Activated T-helper 17 cell treated with anti-CD3 and anti-CD28 coated beads, Interleukin-2, amount 50 U/mL, for 72 hours (primary cell): Measurements from ENCODE around the gene KAT2A. TPM values are rescaled to one million over a fixed set of nuclear protein-coding genes. Genes with fewer than 3 reads are reported as not detected.

ENCODE experiments used
- ATAC-seq: fragments of 150-1000 bp; cut with Tn5 transposase; replicated peaks from 2 replicates; pipeline ENCODE4 v1.10.0; 2021; ENCODE audit warnings: mild to moderate bottlenecking, moderate library complexity
- H3K27ac Mint-ChIP-seq: one replicate; pipeline ENCODE4 v1.8.0; 2022; ENCODE audit warnings: mixed read lengths
- H3K27me3 Mint-ChIP-seq: one replicate; pipeline ENCODE4 v1.8.0; 2022; ENCODE audit warnings: mixed read lengths
- H3K36me3 Mint-ChIP-seq: one replicate; pipeline ENCODE4 v1.8.0; 2022; ENCODE audit warnings: low read depth, mild to moderate bottlenecking, mixed read lengths
- H3K4me1 Mint-ChIP-seq: one replicate; pipeline ENCODE4 v1.8.0; 2022; ENCODE audit warnings: mixed read lengths
- H3K4me3 Mint-ChIP-seq: one replicate; pipeline ENCODE4 v1.8.0; 2022; ENCODE audit warnings: mild to moderate bottlenecking, mixed read lengths
- H3K9me3 Mint-ChIP-seq: one replicate; pipeline ENCODE4 v1.8.0; 2022; ENCODE audit warnings: mixed read lengths
- total RNA-seq, 2 donors: library from RNA; stranded (reverse); gene quantifications; one replicate each; pipeline ENCODE4 v1.2.3, GENCODE V29; 2022

Gene KAT2A
- total RNA-seq, 2 donors from 2014 or later, result 32.8 to 44.2 TPM

- peak; percentile 78 for ATAC-seq
- Mint-ChIP-seq H3K36me3 (no peaks in the 10 kb centered on the region), H3K4me3 (peak within 1 kb of the TSS; percentile 57)
These were observed 23.2 kb downstream of the KAT2A start, which contains the start of gene ZNF385C for GRCh38 chr17:42097691-42098631. Gene ZNF385C (minus strand): TSS chr17:42098473. CDS start chr17:42063056, 35,417 bp downstream.

GRCh38 chr17:42096360-42097111, 24.6 kb downstream of the KAT2A start:
- no peak overlapping the region for H3K4me3 Mint-ChIP-seq
- ATAC-seq, result no peak
- H3K27ac Mint-ChIP-seq, result no peak overlapping the region
- no peaks in the 10 kb centered on the region for H3K36me3 Mint-ChIP-seq
- H3K27me3 Mint-ChIP-seq, result peaks cover 3% of the 10 kb centered on the region
- no peaks in the 10 kb centered on the region for H3K4me1 Mint-ChIP-seq
- no peaks in the 10 kb centered on the region for H3K9me3 Mint-ChIP-seq

More at GRCh38 chr17:42097691-42098631, 23.2 kb downstream of the KAT2A start, which contains the start of gene ZNF385C:
- no peaks in the 10 kb centered on the region for H3K9me3 Mint-ChIP-seq
- no peaks in the 10 kb centered on the region for H3K4me1 Mint-ChIP-seq
- H3K27me3 Mint-ChIP-seq, result peaks cover 3% of the 10 kb centered on the region
- H3K27ac Mint-ChIP-seq, result no peak within 1 kb of the TSS

- no peaks in the 10 kb centered on the region for H3K9me3 Mint-ChIP-seq
- no peak for ATAC-seq
- H3K36me3 Mint-ChIP-seq, result no peaks in the 10 kb centered on the region
- H3K27me3 Mint-ChIP-seq, result peaks cover 9% of the 10 kb centered on the region
- H3K27ac Mint-ChIP-seq, result no peak overlapping the region
- H3K4me1 Mint-ChIP-seq, result no peaks in the 10 kb centered on the region
- H3K4me3 Mint-ChIP-seq, result no peak overlapping the region
These were observed 26.6 kb downstream of the KAT2A start for GRCh38 chr17:42094375-42095069.

- no peaks in the 10 kb centered on the region for H3K36me3 Mint-ChIP-seq
- H3K4me1 Mint-ChIP-seq, result no peaks in the 10 kb centered on the region
- no peak overlapping the region for H3K27ac Mint-ChIP-seq
- H3K9me3 Mint-ChIP-seq, result no peaks in the 10 kb centered on the region
- H3K27me3 Mint-ChIP-seq, result peaks cover 11% of the 10 kb centered on the region
- ATAC-seq, result no peak
- no peak overlapping the region for H3K4me3 Mint-ChIP-seq
These were observed 28.2 kb downstream of the KAT2A start for GRCh38 chr17:42092939-42093338.

- Mint-ChIP-seq H3K27me3 (peaks cover 8% of the 10 kb centered on the region), H3K27ac (no peak overlapping the region), H3K4me3 (no peak overlapping the region), H3K36me3 (no peaks in the 10 kb centered on the region), H3K4me1 (no peaks in the 10 kb centered on the region), H3K9me3 (no peaks in the 10 kb centered on the region)
- ATAC-seq, result no peak
These were observed 30.0 kb downstream of the KAT2A start for GRCh38 chr17:42090964-42091790.

- no peak for ATAC-seq
- Mint-ChIP-seq H3K36me3 (no peaks in the 10 kb centered on the region), H3K9me3 (no peaks in the 10 kb centered on the region)
These were observed 32.4 kb downstream of the KAT2A start for GRCh38 chr17:42088736-42089135.

GRCh38 chr17:42087736-42088705, 33.1 kb downstream of the KAT2A start:
- ATAC-seq, result no peak
- Mint-ChIP-seq H3K27me3 (peaks cover 8% of the 10 kb centered on the region), H3K9me3 (no peaks in the 10 kb centered on the region), H3K36me3 (no peaks in the 10 kb centered on the region), H3K4me1 (no peaks in the 10 kb centered on the region), H3K4me3 (no peak overlapping the region), H3K27ac (no peak overlapping the region)

More at GRCh38 chr17:42088736-42089135, 32.4 kb downstream of the KAT2A start:
- Mint-ChIP-seq H3K27me3 (peaks cover 8% of the 10 kb centered on the region), H3K4me3 (no peak overlapping the region), H3K27ac (no peak overlapping the region), H3K4me1 (no peaks in the 10 kb centered on the region)

- Mint-ChIP-seq H3K27me3 (peaks cover 8% of the 10 kb centered on the region), H3K4me1 (no peaks in the 10 kb centered on the region), H3K9me3 (no peaks in the 10 kb centered on the region), H3K36me3 (no peaks in the 10 kb centered on the region), H3K27ac (no peak overlapping the region), H3K4me3 (no peak overlapping the region)
- ATAC-seq, result no peak
These were observed 34.0 kb downstream of the KAT2A start for GRCh38 chr17:42087042-42087701.

- H3K27me3 Mint-ChIP-seq, result no peaks in the 10 kb centered on the region
- no peaks in the 10 kb centered on the region for H3K4me1 Mint-ChIP-seq
- H3K9me3 Mint-ChIP-seq, result no peaks in the 10 kb centered on the region
- H3K27ac Mint-ChIP-seq, result no peak overlapping the region
- H3K36me3 Mint-ChIP-seq, result no peaks in the 10 kb centered on the region
- no peak for ATAC-seq
- no peak overlapping the region for H3K4me3 Mint-ChIP-seq
These were observed 39.5 kb downstream of the KAT2A start for GRCh38 chr17:42081516-42082129.

- Mint-ChIP-seq H3K4me1 (no peaks in the 10 kb centered on the region), H3K27me3 (no peaks in the 10 kb centered on the region), H3K27ac (no peak overlapping the region), H3K36me3 (no peaks in the 10 kb centered on the region), H3K9me3 (no peaks in the 10 kb centered on the region), H3K4me3 (no peak overlapping the region)
- ATAC-seq, result no peak
These were observed 41.6 kb downstream of the KAT2A start for GRCh38 chr17:42079541-42079940.

GRCh38 chr17:42078396-42079043, 42.6 kb downstream of the KAT2A start:
- H3K36me3 Mint-ChIP-seq, result no peaks in the 10 kb centered on the region

GRCh38 chr17:42077755-42078154, 43.4 kb downstream of the KAT2A start:
- H3K27me3 Mint-ChIP-seq, result peaks cover 9% of the 10 kb centered on the region
- no peaks in the 10 kb centered on the region for H3K36me3 Mint-ChIP-seq
- no peak overlapping the region for H3K27ac Mint-ChIP-seq
- ATAC-seq, result no peak
- no peaks in the 10 kb centered on the region for H3K4me1 Mint-ChIP-seq
- H3K9me3 Mint-ChIP-seq, result no peaks in the 10 kb centered on the region
- no peak overlapping the region for H3K4me3 Mint-ChIP-seq

More at GRCh38 chr17:42078396-42079043, 42.6 kb downstream of the KAT2A start:
- ATAC-seq, result no peak
- H3K4me1 Mint-ChIP-seq, result no peaks in the 10 kb centered on the region
- no peak overlapping the region for H3K4me3 Mint-ChIP-seq
- no peak overlapping the region for H3K27ac Mint-ChIP-seq
- H3K27me3 Mint-ChIP-seq, result peaks cover 6% of the 10 kb centered on the region
- H3K9me3 Mint-ChIP-seq, result no peaks in the 10 kb centered on the region
